OCI-LY1 (cell line): ENCODE data around the gene TMPRSS11E.

ENCODE experiments used
- H2AFZ ChIP-seq: fragments of 200-600 bp; sonication (generic), shearing (Covaris generic); 2 replicates; pipeline ENCODE4 v1.6.0; 2014; ENCODE audit warnings: antibody characterized with exemption, mild to moderate bottlenecking, low read length
- H3F3A ChIP-seq: fragments of 200-600 bp; sonication (generic), shearing (Covaris generic); 2 replicates; pipeline ENCODE4 v1.6.0; 2014; ENCODE audit warnings: mild to moderate bottlenecking, antibody characterized with exemption, low read length, moderate library complexity; ENCODE audit not compliant: insufficient read depth
- H3K27ac ChIP-seq: fragments of 200-600 bp; sonication (generic); 2 replicates; pipeline ENCODE4 v1.5.1; 2014; ENCODE audit warnings: low read length, mixed run types, mild to moderate bottlenecking, low read depth; ENCODE audit not compliant: poor library complexity, severe bottlenecking
- H3K27me3 ChIP-seq: fragments of 200-600 bp; sonication (generic); 2 replicates; pipeline ENCODE4 v1.6.0; 2014; ENCODE audit warnings: antibody characterized with exemption, mild to moderate bottlenecking, low read length, moderate library complexity; ENCODE audit not compliant: insufficient read depth
- H3K36me3 ChIP-seq: fragments of 200-600 bp; sonication (generic); 2 replicates; pipeline ENCODE4 v1.6.1; 2014; ENCODE audit warnings: mild to moderate bottlenecking, antibody characterized with exemption, low read length, moderate library complexity, mixed read lengths; ENCODE audit not compliant: insufficient read depth
- H3K4me1 ChIP-seq: fragments of 200-600 bp; sonication (generic); 2 replicates; pipeline ENCODE4 v1.5.1; 2014; ENCODE audit warnings: mild to moderate bottlenecking, low read length, moderate library complexity; ENCODE audit not compliant: insufficient read depth, severe bottlenecking
- H3K4me2 ChIP-seq: fragments of 200-600 bp; sonication (generic), shearing (Covaris generic); 2 replicates; pipeline ENCODE4 v1.6.1; 2014; ENCODE audit warnings: low read length
- H3K4me3 ChIP-seq: fragments of 200-600 bp; sonication (generic); 2 replicates; pipeline ENCODE4 v1.5.1; 2014; ENCODE audit warnings: low read length, low read depth, mild to moderate bottlenecking, mixed read lengths; ENCODE audit not compliant: poor library complexity, severe bottlenecking
- H3K79me2 ChIP-seq: fragments of 200-600 bp; shearing (Covaris generic); 2 replicates; pipeline ENCODE4 v1.6.1; 2016; ENCODE audit warnings: mixed run types, low read length, mixed read lengths; ENCODE audit not compliant: insufficient read depth
- H3K9ac ChIP-seq: fragments of 200-600 bp; sonication (generic), shearing (Covaris generic); 2 replicates; pipeline ENCODE4 v1.6.1; 2014; ENCODE audit warnings: mild to moderate bottlenecking, low read length, mixed read lengths
- H3K9me2 ChIP-seq: fragments of 200-600 bp; sonication (generic), shearing (Covaris generic); 2 replicates; pipeline ENCODE4 v1.6.1; 2014; ENCODE audit warnings: low read depth, mild to moderate bottlenecking, low read length, mixed read lengths
- H3K9me3 ChIP-seq: fragments of 200-600 bp; shearing (Covaris generic); 2 replicates; pipeline ENCODE4 v1.6.1; 2014; ENCODE audit warnings: low read length, mixed read lengths
- H4K20me1 ChIP-seq: fragments of 200-600 bp; sonication (generic), shearing (Covaris generic); 2 replicates; pipeline ENCODE4 v1.6.0; 2016; ENCODE audit warnings: mild to moderate bottlenecking, low read length; ENCODE audit not compliant: insufficient read depth
- EZH2 ChIP-seq: fragments of 200-600 bp; sonication (generic), shearing (Covaris generic); IDR thresholded peaks from 2 replicates; pipeline ENCODE4 v1.8.0; 2017; ENCODE audit warnings: borderline replicate concordance, mixed run types, mild to moderate bottlenecking, antibody characterized with exemption, low read length, moderate library complexity, mixed read lengths
- TF ChIP-seq, protein P1 (sequence below): fragments of 200-600 bp; sonication (generic), shearing (Covaris generic); IDR thresholded peaks from 2 replicates; pipeline ENCODE4 v1.5.1; 2017; ENCODE audit warnings: mild to moderate bottlenecking, antibody characterized with exemption, low read length, moderate library complexity, mixed read lengths

Gene TMPRSS11E

DNA sequence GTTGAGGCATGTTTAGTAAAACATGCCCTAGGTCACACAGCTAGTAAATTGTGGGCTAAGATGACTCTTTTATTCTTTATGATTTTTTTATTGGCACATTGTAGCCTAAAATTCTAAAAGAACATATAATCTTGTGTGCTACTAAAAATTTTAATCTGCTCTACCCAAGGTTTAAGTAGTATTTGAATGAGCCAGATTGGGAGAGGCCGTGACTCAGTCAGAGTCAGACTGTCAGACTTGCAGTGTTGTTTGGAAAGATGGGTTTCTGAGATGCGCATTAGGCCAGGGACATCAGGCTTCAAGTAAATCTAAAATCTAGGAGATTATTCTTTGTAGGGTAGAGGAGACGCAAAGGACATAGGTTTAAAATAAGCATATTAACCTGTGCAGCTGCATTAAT is 30.7 kb upstream of the TMPRSS11E start:
- Histone ChIP-seq H3K36me3 (no peaks in the 10 kb centered on the region), H3K4me2 (no peak overlapping the region), H3K4me1 (no peaks in the 10 kb centered on the region), H3K9me2 (no peaks in the 10 kb centered on the region), H3K9ac (no peak overlapping the region), H4K20me1 (no peaks in the 10 kb centered on the region), H3K9me3 (no peaks in the 10 kb centered on the region), H2AFZ (no peak overlapping the region), H3K4me3 (no peak overlapping the region), H3K27ac (no peak overlapping the region), H3K27me3 (no peaks in the 10 kb centered on the region), H3K79me2 (no peaks in the 10 kb centered on the region), H3F3A (no peaks in the 10 kb centered on the region)
- TF ChIP-seq EZH2, result no peak
- TF ChIP-seq, protein P1, sequence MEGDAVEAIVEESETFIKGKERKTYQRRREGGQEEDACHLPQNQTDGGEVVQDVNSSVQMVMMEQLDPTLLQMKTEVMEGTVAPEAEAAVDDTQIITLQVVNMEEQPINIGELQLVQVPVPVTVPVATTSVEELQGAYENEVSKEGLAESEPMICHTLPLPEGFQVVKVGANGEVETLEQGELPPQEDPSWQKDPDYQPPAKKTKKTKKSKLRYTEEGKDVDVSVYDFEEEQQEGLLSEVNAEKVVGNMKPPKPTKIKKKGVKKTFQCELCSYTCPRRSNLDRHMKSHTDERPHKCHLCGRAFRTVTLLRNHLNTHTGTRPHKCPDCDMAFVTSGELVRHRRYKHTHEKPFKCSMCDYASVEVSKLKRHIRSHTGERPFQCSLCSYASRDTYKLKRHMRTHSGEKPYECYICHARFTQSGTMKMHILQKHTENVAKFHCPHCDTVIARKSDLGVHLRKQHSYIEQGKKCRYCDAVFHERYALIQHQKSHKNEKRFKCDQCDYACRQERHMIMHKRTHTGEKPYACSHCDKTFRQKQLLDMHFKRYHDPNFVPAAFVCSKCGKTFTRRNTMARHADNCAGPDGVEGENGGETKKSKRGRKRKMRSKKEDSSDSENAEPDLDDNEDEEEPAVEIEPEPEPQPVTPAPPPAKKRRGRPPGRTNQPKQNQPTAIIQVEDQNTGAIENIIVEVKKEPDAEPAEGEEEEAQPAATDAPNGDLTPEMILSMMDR, result no peak

DNA sequence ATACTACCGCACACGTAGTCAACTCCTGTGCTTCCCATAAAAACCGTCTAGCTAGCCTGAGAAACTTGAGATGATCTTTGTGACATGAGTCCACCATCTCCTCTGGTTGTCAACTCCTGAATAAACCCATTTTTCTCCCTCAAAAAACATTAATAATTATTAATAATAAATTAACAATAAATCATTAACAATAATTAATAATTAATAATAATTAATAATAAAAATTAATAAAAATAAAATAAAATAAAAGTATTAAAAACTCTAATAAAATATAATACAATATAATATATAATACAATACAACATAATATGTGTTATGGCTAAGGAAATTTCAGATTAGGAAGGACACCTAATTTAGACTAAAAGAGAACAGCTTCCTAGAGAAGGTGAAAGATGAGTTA is 20.7 kb upstream of the TMPRSS11E start:
- no peak for TF ChIP-seq EZH2
- TF ChIP-seq, protein P1, result no peak
- Histone ChIP-seq H4K20me1 (no peaks in the 10 kb centered on the region), H3F3A (no peaks in the 10 kb centered on the region), H3K9me3 (no peaks in the 10 kb centered on the region), H2AFZ (no peak overlapping the region), H3K36me3 (no peaks in the 10 kb centered on the region), H3K9ac (no peak overlapping the region), H3K27me3 (no peaks in the 10 kb centered on the region), H3K4me3 (no peak overlapping the region), H3K4me2 (no peak overlapping the region), H3K27ac (no peak overlapping the region), H3K9me2 (no peaks in the 10 kb centered on the region), H3K4me1 (no peaks in the 10 kb centered on the region), H3K79me2 (no peaks in the 10 kb centered on the region)

DNA sequence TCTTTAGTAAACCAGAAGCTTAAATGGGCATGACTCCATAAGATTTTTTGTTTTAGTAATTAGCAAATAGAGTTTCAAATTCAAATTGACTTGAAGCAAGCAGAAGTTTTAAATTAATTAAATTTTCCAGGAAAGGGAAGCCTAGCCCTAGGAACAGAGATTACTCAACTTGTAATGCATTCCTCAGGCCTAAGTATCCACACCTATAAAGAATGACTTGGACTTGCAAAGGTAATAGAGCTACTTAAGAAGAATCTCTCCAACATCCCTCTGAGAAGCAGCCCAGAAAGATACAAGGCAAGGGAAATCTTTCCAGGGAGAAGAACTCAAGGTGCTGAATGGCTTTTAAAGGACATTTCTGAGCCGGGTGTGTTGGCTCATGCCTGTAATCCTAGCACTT is 16.9 kb upstream of the TMPRSS11E start:
- Histone ChIP-seq H3K4me3 (no peak overlapping the region), H3K4me2 (no peak overlapping the region), H3K9me2 (no peaks in the 10 kb centered on the region), H4K20me1 (no peaks in the 10 kb centered on the region), H2AFZ (no peak overlapping the region), H3K9ac (no peak overlapping the region), H3K36me3 (no peaks in the 10 kb centered on the region), H3K9me3 (no peaks in the 10 kb centered on the region), H3K4me1 (no peaks in the 10 kb centered on the region), H3K79me2 (no peaks in the 10 kb centered on the region), H3K27ac (no peak overlapping the region), H3K27me3 (no peaks in the 10 kb centered on the region), H3F3A (no peaks in the 10 kb centered on the region)
- TF ChIP-seq, protein P1, result no peak
- no peak for TF ChIP-seq EZH2
